DOHH2 (cell line): ENCODE results near the gene IQGAP3.

Experiments used
- H3F3A ChIP-seq: fragments of 200-600 bp; sonication (generic), shearing (Covaris generic); 2 replicates; pipeline ENCODE4 v1.6.0; 2016; ENCODE audit warnings: antibody characterized with exemption, mild to moderate bottlenecking; ENCODE audit not compliant: control insufficient read depth, insufficient read depth
- H3K27ac ChIP-seq: fragments of 200-600 bp; sonication (generic); 2 replicates; pipeline ENCODE4 v1.5.1; 2014; ENCODE audit warnings: low read depth, mild to moderate bottlenecking, low read length, moderate library complexity
- H3K27me3 ChIP-seq: fragments of 200-600 bp; sonication (generic); 2 replicates; pipeline ENCODE4 v1.6.1; 2014; ENCODE audit warnings: mild to moderate bottlenecking, low read length, mixed read lengths; ENCODE audit not compliant: control insufficient read depth
- H3K36me3 ChIP-seq: fragments of 200-600 bp; sonication (generic); 2 replicates; pipeline ENCODE4 v1.6.1; 2014; ENCODE audit warnings: mild to moderate bottlenecking, low read length, moderate library complexity, mixed read lengths; ENCODE audit not compliant: control insufficient read depth
- H3K4me1 ChIP-seq: fragments of 200-600 bp; sonication (generic); 2 replicates; pipeline ENCODE4 v1.6.1; 2014; ENCODE audit warnings: mild to moderate bottlenecking, low read length, mixed read lengths; ENCODE audit not compliant: control insufficient read depth
- H3K4me2 ChIP-seq: fragments of 200-600 bp; sonication (generic); 2 replicates; pipeline ENCODE4 v1.6.0; 2014; ENCODE audit warnings: mild to moderate bottlenecking, low read length, moderate library complexity
- H3K4me3 ChIP-seq: fragments of 200-600 bp; sonication (generic); 2 replicates; pipeline ENCODE4 v1.5.1; 2014; ENCODE audit warnings: mild to moderate bottlenecking, low read length, mixed read lengths
- H3K79me2 ChIP-seq: fragments of 200-600 bp; sonication (generic); 2 replicates; pipeline ENCODE4 v1.6.1; 2014; ENCODE audit warnings: mild to moderate bottlenecking, low read length, mixed read lengths; ENCODE audit not compliant: control insufficient read depth
- H3K9me2 ChIP-seq: fragments of 200-600 bp; sonication (generic); replicated peaks from 2 replicates; pipeline ENCODE4 v1.6.1; 2014; ENCODE audit warnings: mild to moderate bottlenecking, low read length, mixed read lengths; ENCODE audit not compliant: control insufficient read depth
- H3K9me3 ChIP-seq: fragments of 200-600 bp; sonication (generic); 2 replicates; pipeline ENCODE4 v1.6.1; 2014; ENCODE audit warnings: antibody characterized with exemption, low read length, mixed read lengths; ENCODE audit not compliant: control insufficient read depth, insufficient read depth
- H4K20me1 ChIP-seq: fragments of 200-600 bp; sonication (generic); 2 replicates; pipeline ENCODE4 v1.6.0; 2014; ENCODE audit warnings: low read depth, mild to moderate bottlenecking, antibody characterized with exemption, low read length, moderate library complexity; ENCODE audit not compliant: control insufficient read depth, insufficient read depth
- EZH2phosphoT487 ChIP-seq: fragments of 200-600 bp; sonication (generic); IDR thresholded peaks from 2 replicates; pipeline ENCODE4 v1.6.1; 2017; ENCODE audit warnings: borderline replicate concordance, mild to moderate bottlenecking, antibody characterized with exemption, low read length, moderate library complexity, mixed read lengths
- TF ChIP-seq, protein P1 (sequence below): fragments of 200-600 bp; sonication (generic); IDR thresholded peaks from one replicate; pipeline ENCODE4 v1.5.1; 2014; ENCODE audit warnings: antibody characterized with exemption, mild to moderate bottlenecking, low read depth, low read length; ENCODE audit not compliant: poor library complexity, severe bottlenecking

The IQGAP3 gene

DNA sequence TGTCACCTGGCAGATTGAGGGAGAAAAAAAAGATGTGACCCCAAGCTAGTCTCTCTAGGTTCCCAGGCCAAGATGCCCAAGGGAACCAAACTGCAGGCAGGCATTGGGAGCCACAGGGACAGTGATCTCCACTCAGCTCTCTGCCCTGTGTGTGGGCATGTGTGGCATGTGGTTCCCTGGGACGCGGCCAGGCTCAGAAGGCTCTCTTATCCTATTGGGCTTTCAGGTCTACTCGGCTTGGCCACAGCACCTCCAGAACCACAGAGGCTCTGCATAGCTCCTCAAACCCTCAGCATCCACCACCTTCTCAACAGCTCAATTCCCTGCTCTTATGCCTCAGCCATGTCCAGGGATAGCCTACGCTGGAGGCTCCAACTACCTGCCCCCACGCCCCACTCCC is 22.0 kb downstream of the IQGAP3 start:
- peaks cover 51% of the 10 kb centered on the region for H3K4me1 ChIP-seq
- H4K20me1 ChIP-seq = no peaks in the 10 kb centered on the region
- H3K27ac ChIP-seq = no peak overlapping the region
- H3K27me3 ChIP-seq = no peaks in the 10 kb centered on the region
- no peak overlapping the region for H3K4me2 ChIP-seq
- no peaks in the 10 kb centered on the region for H3K79me2 ChIP-seq
- H3K9me3 ChIP-seq = no peaks in the 10 kb centered on the region
- no peaks in the 10 kb centered on the region for H3K9me2 ChIP-seq
- no peak for TF ChIP-seq EZH2phosphoT487
- TF ChIP-seq, protein P1, sequence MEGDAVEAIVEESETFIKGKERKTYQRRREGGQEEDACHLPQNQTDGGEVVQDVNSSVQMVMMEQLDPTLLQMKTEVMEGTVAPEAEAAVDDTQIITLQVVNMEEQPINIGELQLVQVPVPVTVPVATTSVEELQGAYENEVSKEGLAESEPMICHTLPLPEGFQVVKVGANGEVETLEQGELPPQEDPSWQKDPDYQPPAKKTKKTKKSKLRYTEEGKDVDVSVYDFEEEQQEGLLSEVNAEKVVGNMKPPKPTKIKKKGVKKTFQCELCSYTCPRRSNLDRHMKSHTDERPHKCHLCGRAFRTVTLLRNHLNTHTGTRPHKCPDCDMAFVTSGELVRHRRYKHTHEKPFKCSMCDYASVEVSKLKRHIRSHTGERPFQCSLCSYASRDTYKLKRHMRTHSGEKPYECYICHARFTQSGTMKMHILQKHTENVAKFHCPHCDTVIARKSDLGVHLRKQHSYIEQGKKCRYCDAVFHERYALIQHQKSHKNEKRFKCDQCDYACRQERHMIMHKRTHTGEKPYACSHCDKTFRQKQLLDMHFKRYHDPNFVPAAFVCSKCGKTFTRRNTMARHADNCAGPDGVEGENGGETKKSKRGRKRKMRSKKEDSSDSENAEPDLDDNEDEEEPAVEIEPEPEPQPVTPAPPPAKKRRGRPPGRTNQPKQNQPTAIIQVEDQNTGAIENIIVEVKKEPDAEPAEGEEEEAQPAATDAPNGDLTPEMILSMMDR = no peak
- H3F3A ChIP-seq = no peaks in the 10 kb centered on the region
- H3K36me3 ChIP-seq = peaks cover 31% of the 10 kb centered on the region
- H3K4me3 ChIP-seq = no peak overlapping the region

DNA sequence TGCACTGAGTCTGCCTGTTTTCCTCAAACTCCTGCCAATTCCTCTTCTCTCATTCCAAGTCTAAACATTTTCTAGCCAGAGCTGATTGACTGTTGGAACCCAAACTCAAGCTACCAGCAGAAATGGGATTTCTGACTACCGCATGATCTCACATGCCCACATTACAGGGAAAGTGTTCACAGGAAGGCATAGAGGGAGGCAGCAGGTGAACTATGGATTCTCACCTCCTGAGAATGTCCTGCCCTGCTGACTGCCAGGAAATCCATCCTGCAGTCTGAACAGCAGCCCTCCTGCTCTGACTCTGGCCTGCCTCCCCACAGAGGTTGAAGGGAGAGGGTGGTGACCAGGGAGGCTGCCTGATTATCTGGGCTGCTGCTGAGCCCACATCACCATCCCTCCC is 22.5 kb downstream of the IQGAP3 start:
- Histone ChIP-seq H3K4me2 (no peak overlapping the region), H3K36me3 (peaks cover 31% of the 10 kb centered on the region), H3K4me3 (no peak overlapping the region), H3K4me1 (peaks cover 51% of the 10 kb centered on the region), H3F3A (no peaks in the 10 kb centered on the region), H3K27me3 (no peaks in the 10 kb centered on the region), H3K9me2 (no peaks in the 10 kb centered on the region), H4K20me1 (no peaks in the 10 kb centered on the region), H3K9me3 (no peaks in the 10 kb centered on the region), H3K79me2 (no peaks in the 10 kb centered on the region), H3K27ac (no peak overlapping the region)
- TF ChIP-seq, protein P1 = no peak
- no peak for TF ChIP-seq EZH2phosphoT487

DNA sequence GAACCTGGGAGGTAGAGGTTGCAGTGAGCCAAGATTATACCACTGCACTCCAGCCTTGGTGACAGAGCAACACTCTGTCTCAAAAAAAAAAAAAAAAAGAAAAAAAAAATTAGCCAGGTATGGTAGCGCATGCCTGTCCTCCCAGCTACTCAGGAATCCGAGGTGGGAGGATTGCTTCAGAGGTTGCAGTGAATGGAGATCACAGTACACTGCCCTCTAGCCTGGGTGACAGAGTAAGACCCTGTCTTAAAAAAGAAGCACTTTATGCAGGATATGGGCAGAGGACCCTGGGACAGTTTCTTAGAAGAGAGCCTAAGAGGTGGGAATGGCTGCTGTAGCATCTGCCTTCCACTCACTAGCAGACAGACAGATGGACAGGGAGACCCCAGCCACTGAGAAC is 23.0 kb downstream of the IQGAP3 start:
- H3F3A ChIP-seq = no peaks in the 10 kb centered on the region
- no peaks in the 10 kb centered on the region for H3K9me2 ChIP-seq
- TF ChIP-seq EZH2phosphoT487 = no peak
- TF ChIP-seq, protein P1 = no peak
- no peaks in the 10 kb centered on the region for H3K27me3 ChIP-seq
- no peak overlapping the region for H3K27ac ChIP-seq
- H3K4me2 ChIP-seq = no peak overlapping the region
- no peak overlapping the region for H3K4me3 ChIP-seq
- peaks cover 31% of the 10 kb centered on the region for H3K36me3 ChIP-seq
- H4K20me1 ChIP-seq = no peaks in the 10 kb centered on the region
- H3K9me3 ChIP-seq = no peaks in the 10 kb centered on the region
- no peaks in the 10 kb centered on the region for H3K79me2 ChIP-seq
- peaks cover 51% of the 10 kb centered on the region for H3K4me1 ChIP-seq

DNA sequence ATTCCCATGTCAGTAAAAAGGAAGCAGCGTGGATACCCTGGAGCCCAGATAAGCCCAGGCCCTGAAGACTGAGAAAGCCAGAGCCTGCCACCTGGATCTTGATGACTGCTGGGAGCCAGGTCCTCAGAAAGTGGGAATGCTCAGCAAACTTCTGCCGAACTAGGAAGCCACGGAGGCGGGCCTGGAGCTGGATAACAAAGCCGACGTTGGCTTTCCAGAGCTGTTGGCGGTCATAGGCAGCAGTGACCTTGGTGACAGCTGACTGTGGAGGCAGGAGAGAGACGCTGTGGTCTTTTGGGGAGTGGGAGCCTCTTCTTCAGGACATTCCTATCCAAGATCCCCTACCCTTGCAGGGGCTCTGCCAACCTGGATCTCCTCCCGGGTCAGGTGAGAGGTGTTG is 24.4 kb downstream of the IQGAP3 start:
- peaks cover 38% of the 10 kb centered on the region for H3K4me1 ChIP-seq
- H3K36me3 ChIP-seq = peaks cover 27% of the 10 kb centered on the region
- no peaks in the 10 kb centered on the region for H3K9me2 ChIP-seq
- no peak overlapping the region for H3K4me2 ChIP-seq
- H3K27ac ChIP-seq = no peak overlapping the region
- no peaks in the 10 kb centered on the region for H4K20me1 ChIP-seq
- no peak overlapping the region for H3K4me3 ChIP-seq
- no peaks in the 10 kb centered on the region for H3K27me3 ChIP-seq
- no peaks in the 10 kb centered on the region for H3K9me3 ChIP-seq
- H3K79me2 ChIP-seq = no peaks in the 10 kb centered on the region
- H3F3A ChIP-seq = no peaks in the 10 kb centered on the region
- TF ChIP-seq, protein P1 = no peak
- no peak for TF ChIP-seq EZH2phosphoT487
